HG03469 (cell line): ENCODE data around the gene TACC3.

Experiments
- ATAC-seq: cut with Tn5 transposase; IDR thresholded peaks from one replicate; pipeline ENCODE4 v1.9.1; 2021; ENCODE audit warnings: mild to moderate bottlenecking, moderate library complexity, moderate number of reproducible peaks; ENCODE audit not compliant: unreplicated experiment

TACC3 gene

DNA sequence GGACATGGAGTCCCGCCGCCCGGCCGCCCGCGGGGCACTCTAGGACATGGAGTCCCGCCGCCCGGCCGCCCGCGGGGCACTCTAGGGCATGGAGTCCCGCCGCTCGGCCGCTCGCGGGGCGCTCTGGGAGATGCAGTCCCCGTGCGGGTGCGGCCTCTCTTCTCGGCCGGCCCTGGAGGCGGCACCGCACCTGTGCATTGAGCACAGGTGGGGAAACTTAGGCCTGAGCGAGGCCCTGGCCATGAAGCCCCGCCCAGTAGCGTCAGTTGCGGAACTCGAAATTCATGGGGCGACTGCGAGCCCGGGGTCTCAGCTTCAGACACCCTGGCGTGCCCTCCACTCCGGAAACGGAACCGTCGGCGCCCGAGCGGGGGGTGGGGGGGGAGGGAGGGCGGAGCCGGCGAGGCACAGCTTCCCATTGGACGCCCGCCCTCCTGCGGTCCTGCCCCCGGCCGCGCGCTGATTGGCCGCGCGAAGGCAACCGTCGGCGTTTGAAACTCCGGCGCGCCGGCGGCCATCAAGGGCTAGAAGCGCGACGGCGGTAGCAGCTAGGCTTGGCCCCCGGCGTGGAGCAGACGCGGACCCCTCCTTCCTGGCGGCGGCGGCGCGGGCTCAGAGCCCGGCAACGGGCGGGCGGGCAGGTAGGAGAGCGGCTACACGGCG, at the start of gene TACC3, which contains the start of gene TMEM129:
TSS of gene TACC3 (plus strand) at position 519 of the 663 bp plus-strand sequence. CDS start 1,901 bp downstream, outside the sequence.
TSS of gene TMEM129 (minus strand) at position 321 of the 663 bp plus-strand sequence. CDS start 486 bp downstream, outside the sequence.
- peak; percentile 53 for ATAC-seq

DNA sequence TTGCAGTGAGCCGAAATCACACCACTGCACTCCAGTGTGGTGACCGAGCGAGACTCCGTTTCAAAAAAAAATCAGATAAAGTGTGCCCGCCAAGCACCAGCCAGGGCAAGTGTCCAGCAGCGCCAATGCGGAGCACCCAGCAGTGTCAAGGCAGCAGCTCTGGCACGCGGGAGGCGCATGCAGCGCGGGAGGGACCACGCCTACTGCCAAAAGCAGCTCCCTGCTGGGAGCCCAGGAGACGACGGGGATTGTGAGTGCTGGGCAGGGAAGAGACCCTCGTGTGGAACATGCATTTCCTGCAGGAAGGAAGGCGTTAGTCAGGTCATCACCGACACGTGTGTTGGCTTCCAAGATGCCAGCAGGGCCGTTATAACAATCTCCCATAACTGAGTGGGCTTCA, 47.6 kb upstream of the TACC3 start:
- ATAC-seq: no peak

DNA sequence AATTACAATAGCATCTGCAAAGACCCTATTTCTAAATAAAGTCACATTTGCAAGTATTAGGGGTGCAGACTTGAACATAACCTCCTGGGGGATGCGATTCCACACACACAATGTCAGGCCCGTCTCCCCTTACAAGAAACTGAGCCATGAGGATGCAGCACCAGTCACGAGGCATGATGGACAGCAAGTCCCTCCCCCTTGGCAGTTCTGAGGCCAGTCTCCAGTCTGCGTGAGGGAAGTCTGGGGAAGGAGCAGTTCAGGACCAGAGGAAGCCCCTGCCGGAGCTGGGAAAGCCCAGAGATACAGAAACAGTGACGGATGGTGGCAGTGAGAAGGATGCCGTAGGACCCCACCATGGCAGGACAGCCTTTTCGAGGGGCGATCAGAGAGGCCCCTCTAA, 46.6 kb upstream of the TACC3 start:
- ATAC-seq: no peak

DNA sequence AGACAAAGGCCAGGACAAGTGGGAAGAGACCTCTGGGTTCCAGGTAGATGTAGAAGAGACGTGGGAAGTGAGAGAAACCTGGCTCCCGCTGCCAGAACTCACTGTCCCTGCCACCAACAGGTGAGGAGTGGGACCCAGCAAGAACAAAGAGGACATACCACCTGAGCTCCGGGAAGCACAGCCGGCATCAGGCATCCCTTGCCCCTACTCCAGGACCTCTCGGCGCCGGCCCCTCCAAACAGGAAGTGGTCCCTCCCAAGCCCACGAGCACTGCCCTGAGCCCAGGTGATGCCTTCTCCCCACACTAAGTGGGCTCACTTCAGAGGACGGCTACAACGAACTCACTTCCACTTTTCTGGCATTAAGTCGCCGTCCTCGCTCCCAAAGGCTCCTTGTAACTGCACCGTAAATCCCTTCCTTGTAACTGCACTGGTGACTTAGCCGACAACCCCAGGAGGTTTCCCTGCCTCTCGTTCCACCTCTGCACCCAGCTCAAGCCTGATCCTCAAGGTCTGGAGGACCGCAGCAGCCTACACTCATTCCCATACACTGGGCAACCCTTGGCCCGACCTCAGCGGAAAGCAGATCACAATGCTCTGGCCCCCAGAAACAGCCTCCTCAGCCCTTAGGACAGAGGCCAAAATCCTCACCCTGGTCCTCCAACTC, 46.1 kb upstream of the TACC3 start:
- no peak for ATAC-seq

DNA sequence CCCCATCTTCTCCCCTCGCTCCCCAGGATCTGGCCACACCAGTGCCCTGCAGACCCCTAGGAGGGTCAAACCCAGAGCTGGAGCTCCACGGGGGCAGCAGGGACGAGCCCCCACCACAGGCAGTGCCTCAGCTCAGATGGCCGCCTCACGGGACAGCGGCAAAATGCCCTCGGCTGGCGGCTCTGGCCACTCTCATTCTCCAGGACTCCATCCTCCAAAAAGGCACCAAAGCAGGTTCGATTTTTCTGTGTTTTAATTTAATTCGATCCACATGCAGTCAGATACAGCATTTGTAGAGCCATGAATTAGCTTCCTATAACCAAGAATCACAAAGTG, 45.6 kb upstream of the TACC3 start:
- ATAC-seq: no peak

DNA sequence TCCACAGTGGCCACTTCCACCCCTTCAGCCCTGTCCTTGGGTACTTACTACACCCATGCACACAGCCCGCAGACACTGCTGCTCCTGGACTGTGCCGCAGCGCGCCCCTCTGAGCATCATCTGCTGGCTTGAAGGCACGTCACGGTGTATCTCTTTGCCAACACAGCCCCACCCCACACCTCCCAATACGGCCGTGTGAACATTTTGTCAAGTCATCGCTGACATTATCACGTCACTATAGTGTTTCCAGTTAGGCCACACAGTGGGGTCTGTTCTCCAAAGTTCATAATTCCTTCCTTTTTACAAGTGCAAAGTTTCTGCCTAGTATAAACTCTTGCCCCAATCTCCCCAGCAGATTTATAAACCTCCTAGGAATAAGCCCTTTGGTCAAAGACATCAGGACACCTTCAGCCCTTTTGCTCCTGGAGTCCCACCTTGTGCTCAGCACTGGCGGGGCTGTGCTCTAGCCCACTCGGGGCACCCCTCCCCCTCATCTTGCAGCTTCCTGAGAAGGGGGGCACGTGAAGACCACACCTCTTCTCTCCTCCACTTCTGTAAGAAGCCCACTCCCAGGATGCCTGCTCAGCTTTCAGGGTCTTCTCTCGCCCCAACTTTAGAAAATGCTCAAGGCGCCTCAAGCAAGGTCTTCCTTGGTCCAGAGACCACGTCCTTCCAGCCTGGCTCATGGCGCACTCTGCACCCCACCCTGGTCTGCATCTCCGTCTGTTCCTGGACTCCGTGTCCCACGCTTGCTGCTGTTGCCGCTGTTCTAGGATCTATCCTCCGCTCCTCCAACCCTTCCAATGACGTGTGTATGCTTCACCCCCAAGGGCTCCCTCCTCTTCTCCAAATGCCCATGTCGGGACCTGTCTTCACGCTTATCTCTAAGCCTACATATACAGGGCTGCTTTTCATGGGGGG, 44.5 kb upstream of the TACC3 start:
- no peak for ATAC-seq

DNA sequence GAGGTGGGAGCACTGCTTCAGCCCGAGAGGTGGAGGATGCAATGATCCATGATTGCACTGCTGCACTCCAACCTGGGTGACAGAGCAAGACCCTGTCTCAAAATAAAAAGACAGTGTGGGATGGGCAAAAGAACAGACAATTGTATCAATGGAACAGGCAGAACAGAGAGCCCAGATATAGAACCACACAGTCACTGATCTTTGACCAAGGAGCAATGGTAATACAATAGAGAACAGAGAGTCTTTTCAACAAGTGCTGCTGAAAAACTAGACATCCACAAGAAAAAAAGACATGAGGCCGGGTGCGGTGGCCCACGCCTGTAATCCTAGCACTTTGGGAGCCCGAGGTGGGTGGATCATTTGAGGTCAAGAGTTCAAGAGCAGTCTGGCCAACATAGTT, 43.1 kb upstream of the TACC3 start:
- no peak for ATAC-seq

DNA sequence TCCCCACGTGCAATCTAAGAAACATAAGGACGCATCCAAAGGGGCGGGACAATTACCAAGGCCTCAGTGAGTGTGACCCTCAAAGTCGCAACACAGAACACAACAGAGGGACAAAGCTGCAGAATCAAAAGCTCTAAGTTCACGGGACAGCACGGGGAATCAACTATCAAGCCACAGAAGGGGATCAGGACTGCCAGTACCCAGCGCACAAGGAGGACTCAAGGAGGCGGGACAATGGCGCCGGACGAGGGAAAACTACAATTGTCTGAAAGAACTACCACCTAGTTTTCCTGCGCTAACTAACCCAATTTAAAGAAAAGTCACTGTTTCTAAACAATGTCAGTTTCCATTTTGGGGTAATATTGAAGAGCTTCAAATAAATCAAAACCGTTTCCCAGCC, 38.5 kb upstream of the TACC3 start:
- no peak for ATAC-seq

DNA sequence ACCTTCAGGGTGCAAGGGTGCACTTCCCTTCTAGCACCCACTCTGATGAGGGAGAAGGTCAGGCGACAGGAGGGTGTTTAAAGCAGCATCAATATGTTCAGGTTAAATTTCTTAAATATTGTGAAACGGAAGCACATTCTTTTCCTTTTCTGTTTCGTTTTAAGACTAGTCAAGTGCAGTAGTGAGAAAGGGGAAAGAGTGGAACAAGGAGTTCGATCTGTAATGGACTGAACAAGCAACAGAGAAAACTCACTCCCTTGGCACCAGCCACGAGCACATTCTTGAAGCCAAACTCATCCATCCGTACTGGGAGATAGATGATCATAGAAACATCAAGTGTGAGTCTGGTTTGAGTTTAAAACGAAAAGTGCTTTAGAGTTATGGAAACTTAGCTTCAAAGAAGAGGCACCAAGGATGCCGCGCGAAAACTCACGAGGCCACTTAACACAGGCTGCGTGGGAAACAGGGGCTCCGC, 38.0 kb upstream of the TACC3 start:
- ATAC-seq: no peak

DNA sequence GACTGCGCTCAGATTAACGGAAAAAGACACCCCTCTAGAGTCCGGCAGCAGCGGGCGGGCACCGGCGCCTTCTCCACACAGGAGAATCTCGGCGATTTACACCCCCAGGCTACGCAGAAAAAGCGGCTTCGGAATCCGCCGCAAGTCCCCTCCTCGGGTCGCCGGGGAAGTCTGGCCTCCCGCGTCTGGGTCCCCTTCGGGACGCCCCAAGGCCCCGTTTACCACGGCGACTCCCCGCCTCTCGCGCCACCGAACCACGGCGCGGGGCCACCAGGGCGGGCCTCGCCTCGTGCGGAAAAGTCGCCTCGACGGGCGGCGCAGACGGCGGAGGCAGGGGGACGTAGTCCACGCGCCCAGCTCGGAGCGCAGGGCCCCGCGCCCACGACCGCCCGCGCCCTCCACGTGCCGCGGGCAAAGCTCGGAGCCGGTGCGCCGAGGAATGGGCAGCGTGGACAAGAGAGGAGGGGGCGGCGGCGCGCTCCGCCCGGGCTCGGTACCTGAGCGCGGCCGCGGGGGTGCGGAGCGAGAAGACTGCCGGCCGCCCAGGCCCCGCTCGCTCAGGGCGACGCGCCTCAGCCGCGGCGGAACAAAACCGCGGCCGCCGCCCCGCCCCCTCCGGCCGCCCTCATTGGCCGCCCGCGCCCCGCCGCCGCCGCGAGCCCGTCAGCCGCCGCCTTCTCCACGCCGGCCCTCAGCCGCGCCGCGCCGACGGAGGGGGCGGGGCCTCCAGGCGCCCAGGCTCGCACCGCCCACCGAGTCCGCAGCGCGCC, 37.4 kb upstream of the TACC3 start, which contains the start of gene FAM53A:
TSS of gene FAM53A (minus strand) at position 578 of the 770 bp plus-strand sequence. CDS start 15,572 bp downstream, outside the sequence.
- ATAC-seq: peak; percentile 59

DNA sequence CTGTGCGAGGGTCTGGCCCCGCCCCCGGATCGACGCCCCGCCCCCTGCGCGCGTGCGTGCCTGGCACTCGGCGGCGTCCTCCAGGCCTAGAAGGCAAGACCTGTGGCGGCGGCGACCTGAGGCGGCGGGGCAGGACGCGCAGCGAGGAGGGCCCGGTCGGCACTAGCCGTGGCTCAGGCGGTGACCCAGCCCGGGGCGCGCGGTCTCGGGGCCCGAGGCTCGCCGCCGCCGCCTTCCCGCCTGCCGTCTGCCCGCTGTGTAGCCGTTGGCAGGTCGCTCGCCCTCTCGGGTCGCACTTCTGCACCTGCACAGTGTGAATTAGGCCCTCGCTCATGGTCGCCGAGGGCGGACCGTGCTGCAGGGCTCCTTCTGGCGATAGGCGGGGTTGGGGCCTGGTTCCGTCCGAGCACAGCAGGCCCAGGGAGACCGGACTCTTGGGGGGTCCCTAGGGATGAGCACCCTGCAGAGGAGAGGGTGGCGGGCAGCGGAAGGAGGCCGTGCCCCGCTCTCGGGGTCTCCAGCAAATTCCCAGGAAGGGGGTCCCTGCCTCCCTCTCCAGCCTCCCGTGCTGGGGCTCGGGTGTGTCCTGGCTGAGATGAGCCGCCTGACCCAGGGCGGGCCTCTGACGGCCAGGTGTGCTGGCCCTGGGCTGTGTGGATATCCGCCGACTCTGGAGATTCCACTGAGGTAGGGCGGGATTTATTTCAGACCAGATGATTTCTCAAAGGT, 36.7 kb upstream of the TACC3 start:
- peak; percentile 6 for ATAC-seq

DNA sequence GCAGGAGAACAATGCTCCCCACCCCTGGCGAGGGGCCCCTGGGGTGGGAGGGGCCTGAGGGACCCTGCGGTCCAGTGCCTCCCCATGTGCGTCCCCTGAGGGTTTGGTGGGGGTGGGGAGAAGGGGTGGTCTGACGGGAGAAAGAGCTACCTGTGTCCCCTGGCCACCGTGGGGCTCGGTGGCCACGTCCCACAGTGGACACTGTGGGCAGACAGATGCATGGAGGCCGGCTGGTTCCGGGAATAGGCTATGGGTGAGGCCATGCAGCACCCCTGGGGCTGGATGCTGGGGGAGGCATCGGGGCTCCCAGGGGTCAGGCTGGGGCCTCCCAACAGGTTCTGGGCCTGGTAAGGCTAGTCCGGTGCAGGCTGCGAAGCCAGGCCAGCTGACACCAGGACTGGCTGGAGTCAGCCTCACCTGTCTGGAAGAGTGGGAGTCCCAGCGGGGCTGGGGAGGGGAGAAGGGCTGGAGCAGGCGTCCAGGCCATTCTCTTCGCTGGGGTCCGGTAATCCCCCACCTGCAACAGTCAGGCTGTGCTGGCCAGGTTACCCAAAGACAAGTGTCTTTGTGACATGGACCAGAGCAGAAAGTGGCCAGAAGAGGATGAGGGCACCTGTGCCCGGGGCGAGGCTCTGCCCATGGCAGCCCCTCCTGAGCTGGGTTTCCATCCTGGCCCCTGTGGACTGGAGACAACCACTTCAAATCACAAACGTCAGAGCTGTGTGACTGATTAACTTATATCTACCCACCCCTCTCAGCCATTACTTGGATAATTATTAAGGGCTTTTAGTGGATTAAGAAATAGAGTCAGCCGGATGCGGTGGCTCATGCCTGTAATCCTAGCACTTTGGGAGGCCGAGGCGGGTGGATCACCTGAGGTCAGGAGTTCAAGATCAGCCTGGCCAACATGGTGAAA, 35.8 kb upstream of the TACC3 start:
- ATAC-seq: no peak

DNA sequence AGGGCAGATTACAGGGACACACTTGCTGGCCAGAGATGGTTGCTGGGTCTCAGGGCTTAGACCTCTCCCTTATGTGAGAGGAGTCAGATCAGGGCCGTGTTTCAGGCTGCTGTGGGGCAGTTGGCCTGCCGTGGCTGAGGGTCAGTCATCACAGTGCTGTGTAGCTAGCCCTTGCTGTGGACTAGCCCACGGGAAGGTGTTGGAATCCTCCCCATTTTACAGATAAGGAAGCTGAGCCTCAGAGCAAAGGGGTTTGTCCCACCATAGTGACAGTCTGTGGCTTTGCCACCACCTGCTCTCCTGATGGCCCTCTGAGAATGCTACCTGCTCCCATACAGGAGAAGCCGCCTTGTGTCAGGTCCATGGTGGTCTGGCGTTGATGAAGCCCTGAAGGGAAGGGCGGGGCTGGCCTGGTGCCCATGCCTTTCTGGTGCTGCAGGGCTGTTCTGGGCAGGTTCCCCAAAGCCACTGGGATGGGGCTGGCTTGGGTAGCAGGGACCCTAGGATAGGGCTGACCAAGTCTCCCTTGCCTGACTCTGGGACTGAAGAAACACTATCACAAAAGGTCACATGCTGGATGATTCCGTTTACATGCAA, 34.8 kb upstream of the TACC3 start:
- no peak for ATAC-seq

DNA sequence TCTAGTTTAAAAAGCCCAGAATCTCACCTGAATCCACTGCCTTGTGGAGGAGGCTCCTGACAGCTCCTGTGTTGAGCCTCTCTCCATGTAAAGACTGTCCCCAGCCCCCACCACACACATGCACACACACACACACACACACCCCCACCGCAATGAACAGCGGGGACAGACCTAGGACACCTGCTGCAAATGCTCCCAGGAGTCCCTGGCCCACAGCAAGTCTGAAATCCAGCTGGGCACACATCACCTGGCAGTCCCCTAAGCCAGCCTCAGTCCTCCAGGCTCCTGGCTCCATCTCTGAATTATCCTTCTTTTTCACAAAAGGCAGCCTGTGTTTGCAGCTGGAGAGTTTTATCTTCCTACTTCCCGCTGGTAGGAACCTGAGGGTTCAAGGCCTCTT, 30.6 kb upstream of the TACC3 start:
- ATAC-seq: no peak

DNA sequence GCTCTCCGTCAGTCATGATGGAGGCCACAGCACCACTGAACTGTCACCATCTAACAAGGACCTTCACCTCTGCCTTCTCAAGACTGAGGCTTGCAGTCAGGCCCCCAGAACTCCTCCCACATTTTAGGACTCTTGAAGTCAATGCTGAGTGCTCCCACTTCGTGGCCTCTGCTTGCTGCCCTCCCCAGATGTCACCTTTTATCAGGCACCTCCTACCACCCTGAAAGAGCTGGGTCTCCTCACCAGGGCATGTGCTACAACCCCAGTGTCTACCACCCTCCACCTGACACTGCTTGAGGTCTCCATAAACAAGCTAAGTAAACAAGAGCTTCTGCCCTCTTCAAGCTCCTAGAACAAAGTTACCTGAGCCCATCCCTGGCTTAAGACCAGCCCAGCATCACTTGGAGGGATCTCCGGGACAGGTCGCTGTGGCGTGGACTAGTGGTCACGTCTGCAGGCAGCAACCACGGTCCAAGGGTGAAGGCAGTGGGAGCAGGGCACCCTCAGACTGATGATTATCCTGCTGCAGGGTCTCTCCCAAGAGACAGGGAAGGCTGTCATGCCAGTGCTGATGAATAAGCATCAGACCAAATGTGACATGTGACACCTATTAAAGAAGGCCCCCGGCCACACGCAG, 29.5 kb upstream of the TACC3 start:
- ATAC-seq: no peak

DNA sequence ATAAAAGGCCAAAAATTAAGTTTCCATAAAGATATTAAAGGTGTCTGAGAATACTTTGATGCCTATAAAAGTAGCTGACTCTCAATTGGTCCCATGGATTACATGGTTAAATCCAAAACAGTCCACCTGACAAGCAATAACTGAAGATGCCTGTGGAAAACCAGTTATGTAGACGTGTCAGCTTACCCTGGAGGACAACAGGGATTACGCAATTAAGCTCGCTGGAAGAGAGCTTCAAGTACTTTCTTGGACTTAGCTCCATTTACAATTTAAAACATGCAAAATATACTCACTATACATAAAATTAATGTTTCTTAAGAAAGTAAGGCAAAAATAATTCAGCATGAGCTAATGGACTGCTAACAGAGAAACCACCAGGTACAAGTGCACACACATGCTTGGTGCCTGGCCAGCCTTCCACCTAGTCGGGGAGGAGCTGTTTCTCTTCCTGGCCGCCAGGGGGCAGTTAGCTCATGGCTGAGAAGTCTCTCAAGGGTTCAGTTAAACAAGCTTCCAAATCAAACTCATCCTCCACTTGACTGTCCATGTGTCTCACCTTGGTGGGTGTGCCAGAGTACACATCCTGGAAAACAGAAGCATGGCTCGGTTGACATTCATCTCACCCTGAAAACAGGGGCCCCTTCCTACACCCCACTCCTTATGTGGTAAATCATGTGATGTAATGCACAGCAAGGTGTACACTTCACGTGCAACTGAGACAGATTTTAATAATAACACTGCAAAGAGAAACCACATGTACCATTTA, 28.0 kb upstream of the TACC3 start:
- ATAC-seq: peak; percentile 65

DNA sequence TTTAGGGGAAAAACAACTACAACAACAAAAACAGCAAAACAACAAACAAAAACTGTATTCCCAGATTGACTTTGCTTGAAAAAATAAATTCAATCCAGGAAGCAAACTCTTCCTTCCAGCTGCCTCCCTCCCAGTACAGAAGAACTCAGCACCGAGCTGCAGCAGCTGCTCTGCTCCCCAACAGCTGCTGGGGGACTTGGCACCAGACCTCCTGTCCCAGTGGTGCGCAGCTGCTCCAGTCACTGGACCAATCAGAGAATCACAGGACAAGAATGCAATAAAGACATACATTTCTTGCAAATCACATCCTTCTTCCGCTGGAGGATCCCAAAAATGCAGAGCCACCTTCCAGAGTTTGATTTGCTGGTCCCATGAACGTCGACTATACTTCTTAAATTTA, 25.4 kb upstream of the TACC3 start:
- ATAC-seq: no peak
